B cell (primary cell): ENCODE results near the gene DENND1C.

Experiments used
- EZH2 ChIP-seq: IDR thresholded peaks from 2 replicates; pipeline ENCODE4 v1.6.1; 2012; ENCODE audit warnings: borderline replicate concordance, low read depth, mild to moderate bottlenecking, moderate library complexity, low read length; ENCODE audit not compliant: insufficient read depth, poor library complexity, severe bottlenecking
- TF ChIP-seq, protein P1 (sequence below): fragments of 200-600 bp; IDR thresholded peaks from one replicate; pipeline ENCODE4 v1.8.0; 2022; ENCODE audit warnings: antibody characterized with exemption, mild to moderate bottlenecking

GRCh38 chr19:6464070-6464873 is 17.3 kb downstream of the DENND1C start, which contains the start of gene CRB3:
- TF ChIP-seq, protein P1, sequence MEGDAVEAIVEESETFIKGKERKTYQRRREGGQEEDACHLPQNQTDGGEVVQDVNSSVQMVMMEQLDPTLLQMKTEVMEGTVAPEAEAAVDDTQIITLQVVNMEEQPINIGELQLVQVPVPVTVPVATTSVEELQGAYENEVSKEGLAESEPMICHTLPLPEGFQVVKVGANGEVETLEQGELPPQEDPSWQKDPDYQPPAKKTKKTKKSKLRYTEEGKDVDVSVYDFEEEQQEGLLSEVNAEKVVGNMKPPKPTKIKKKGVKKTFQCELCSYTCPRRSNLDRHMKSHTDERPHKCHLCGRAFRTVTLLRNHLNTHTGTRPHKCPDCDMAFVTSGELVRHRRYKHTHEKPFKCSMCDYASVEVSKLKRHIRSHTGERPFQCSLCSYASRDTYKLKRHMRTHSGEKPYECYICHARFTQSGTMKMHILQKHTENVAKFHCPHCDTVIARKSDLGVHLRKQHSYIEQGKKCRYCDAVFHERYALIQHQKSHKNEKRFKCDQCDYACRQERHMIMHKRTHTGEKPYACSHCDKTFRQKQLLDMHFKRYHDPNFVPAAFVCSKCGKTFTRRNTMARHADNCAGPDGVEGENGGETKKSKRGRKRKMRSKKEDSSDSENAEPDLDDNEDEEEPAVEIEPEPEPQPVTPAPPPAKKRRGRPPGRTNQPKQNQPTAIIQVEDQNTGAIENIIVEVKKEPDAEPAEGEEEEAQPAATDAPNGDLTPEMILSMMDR: no peak
- TF ChIP-seq EZH2: no peak
